Pulmonary artery endothelial cell (primary cell): ENCODE measurements around the gene ABHD16B. TPM values are rescaled to one million over a fixed set of nuclear protein-coding genes. Genes with fewer than 3 reads are reported as not detected.
"Not testable (repeated sequence)": the region's sequence is repeated elsewhere in the genome, so short reads cannot be mapped to it uniquely, and the experiment has no call there.

Experiments used
- DNase-seq: peaks from one replicate; pipeline ENCODE4 v3.0.0-alpha.2; 2011; ENCODE audit warnings: low read depth, low spot score
- total RNA-seq: library from RNA; depleted of rRNA; stranded (reverse); fragments of >200 nt; gene quantifications from 2 replicates; pipeline ENCODE4 v1.2.3, GENCODE V29; 2014

ABHD16B gene
- total RNA-seq, 1 donor from 2014 or later = not detected

DNA sequence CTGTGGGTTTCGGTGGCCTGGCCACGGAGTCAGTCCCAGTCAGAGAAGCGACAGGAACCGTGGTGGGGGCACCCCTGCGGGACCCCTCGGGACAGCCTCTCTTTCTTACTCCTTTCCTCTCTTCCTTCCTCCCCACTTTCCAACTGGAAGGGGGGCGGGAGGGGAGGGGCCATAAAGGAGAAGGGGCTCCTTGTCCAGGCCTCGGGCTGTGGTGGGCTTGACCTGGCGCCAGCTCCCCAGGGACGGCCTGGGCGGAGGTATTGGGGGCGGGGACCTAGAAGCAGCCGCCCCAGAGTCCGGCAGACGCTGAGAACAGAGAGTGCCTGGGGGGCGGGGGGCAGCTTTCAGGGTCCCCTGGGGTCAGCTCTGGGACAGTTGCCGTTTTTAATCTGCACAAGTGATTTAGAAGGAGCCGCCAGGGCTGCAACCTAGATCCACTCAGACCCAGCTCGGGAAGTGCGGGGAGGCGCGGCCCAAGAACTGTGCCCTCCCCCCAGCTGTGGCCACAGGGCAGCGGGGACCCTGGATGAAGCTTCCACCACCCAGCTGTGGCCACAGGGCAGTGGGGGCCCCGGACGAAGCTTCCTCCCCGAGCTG lies 6.4 kb upstream of the ABHD16B start:
- DNase-seq = no peak

- no peak for DNase-seq
Measured at GRCh38 chr20:63855363-63856097, 5.8 kb upstream of the ABHD16B start.

DNA sequence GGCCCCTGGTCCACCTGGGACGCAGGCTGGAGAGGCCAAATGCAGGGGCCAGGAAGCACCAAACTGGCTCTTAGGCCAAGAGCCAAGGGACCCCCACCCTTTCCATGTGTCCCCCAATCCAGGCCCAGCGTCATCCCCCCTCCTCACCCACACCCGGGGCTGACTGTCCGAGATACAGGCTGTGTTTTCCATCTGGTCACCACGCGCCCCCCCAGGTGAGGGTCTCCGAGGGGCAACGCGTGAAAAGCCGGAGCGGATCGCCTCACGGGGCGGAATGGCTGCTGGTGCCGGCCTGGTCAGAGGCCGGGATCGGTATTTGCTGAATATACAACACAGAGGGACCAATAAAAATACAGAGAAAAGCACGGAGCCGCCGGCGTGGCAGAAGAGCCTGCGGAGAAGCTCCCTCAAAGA lies 5.2 kb upstream of the ABHD16B start:
- no peak for DNase-seq

GRCh38 chr20:63857764-63858392 lies 3.4 kb upstream of the ABHD16B start:
- no peak for DNase-seq

DNA sequence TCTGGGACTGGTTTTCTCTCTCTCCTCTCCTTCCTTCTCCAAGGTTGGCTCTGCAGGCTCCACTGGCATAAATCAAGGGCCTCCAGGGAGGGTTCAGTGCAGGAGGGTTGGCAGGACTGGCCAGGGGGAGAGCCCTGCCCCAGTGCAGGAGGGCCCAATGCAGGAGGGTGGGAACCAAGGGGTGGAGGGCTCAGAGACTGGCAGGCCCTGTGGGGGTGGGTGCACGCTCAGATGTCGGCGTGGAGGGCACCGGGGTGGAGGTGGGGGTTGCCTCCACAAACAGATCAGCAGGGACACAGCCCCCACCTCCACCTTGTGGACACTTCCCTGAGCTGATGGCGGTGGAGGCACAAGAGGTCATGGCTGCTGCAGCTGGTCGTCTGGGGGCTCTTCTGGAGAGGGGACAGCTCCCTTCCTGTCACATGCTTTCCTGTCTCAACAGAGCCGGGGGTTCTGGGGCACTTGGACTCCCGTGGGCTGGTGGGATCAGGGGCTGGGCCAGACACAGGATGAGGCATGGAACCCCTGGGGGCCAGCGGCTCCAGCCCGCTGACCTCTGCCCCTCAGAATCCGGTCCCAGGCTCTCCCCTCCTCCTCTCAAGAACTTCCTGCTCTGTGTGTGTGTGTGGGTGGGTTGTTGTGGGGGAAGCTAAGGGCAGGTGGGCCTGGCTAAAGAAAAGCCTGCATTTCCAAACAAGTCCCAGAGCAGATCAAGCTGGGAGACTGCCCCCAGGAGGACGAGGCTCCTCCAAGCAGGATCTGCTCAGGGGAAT lies 2.7 kb upstream of the ABHD16B start:
- peak; percentile 30 for DNase-seq

- no peak for DNase-seq
Measured at GRCh38 chr20:63859166-63859699, 2.1 kb upstream of the ABHD16B start.

DNA sequence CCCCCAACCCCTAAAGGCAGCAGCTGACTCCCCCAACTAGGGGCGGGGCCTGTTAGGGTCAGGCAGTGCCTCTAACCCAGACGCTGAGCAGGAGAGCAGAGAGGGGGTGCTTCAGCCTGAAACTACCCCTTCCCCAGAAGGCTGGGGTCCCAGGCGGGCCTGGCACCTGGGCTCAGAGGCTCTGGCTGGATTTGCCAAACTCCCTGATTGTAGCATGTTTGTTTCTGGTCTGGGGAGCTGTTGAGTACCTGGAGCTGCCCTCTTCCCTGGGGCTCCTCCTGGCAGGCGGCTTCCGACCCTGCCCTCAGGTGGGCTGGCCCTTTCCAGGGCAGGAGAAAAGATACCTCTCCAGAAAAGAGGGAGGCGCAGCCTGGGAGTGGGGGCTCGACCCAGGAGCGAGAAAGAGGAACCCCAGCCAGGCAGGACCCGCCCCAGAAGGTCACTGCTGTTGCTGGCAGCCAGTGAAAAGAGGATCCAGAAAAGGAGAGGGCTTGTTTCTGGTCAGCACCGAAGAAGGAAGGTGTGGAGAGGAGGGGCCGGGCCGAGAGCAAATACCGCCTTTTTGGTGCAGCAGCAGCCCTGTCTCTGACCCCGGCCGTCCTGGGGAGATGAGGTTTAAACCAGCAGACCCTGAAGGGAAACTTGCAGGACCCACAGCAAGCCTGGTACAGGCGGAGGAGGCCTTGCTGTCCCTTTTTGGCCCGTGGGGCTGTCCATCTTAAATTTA lies 810 bp upstream of the ABHD16B start:
- DNase-seq = no peak

DNA sequence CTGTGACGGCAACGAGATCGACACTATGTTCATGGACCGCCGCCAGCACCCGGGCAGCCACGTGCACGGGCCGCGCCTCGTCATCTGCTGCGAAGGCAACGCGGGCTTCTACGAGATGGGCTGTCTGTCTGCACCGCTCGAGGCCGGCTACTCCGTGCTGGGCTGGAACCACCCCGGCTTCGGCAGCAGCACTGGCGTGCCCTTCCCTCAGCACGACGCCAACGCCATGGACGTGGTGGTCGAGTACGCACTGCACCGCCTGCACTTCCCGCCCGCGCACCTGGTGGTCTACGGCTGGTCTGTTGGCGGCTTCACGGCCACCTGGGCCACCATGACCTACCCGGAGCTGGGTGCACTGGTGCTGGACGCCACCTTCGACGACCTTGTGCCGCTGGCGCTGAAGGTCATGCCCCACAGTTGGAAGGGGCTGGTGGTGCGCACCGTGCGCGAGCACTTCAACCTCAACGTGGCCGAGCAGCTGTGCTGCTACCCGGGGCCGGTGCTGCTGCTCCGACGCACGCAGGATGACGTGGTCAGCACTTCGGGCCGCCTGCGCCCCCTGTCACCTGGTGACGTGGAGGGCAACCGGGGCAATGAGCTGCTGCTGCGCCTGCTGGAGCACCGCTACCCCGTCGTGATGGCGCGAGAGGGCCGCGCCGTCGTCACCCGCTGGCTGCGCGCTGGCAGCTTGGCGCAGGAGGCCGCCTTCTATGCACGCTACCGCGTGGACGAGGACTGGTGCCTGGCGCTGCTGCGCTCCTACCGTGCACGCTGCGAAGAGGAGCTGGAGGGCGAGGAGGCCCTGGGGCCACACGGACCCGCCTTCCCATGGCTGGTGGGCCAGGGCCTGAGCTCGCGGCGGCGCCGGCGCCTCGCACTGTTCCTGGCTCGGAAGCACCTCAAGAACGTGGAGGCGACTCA lies 943 bp downstream of the ABHD16B start:
- no peak for DNase-seq

- no peak for DNase-seq
Measured at GRCh38 chr20:63863021-63863797, 1.9 kb downstream of the ABHD16B start.

DNA sequence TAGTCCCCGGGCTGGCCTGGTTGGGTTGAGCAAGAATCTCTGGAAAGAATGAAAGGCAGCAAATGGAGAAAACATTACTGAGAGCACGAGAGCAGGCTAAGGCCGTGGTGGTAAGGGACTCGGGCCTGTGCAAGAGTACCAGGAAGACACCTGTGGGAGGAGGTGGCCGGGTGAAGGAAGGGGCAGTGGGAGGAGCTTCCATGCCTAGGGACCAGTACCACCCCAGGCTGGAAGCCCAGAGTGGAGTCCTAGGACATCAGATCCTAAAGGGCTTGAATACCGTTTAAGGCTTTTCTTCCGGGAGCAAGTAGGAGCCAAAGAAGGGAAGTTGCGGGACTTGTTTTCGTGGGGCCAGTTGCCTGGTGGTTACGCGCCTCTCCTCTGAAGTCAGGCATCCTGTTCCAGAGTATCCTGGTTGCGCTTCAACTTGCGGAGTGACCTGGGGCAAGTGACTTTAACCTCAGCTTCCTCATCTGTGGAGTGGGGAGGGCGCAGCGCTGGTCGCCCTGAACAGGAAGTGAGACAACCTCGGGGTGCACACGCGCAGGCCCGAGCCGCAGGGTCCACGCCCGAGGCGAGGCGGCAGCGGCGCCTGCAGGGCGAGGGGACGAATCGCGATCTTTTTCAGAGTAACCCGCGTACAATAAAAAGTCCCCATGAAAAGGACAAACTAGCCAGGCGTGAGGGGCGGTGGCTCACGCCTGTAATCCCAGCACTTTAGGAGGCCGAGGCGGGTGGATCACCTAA lies 2.7 kb downstream of the ABHD16B start:
- peak; percentile 45 for DNase-seq

- no peak for DNase-seq
Measured at GRCh38 chr20:63864545-63864977, 3.3 kb downstream of the ABHD16B start.

GRCh38 chr20:63864978-63865640 lies 3.8 kb downstream of the ABHD16B start, which contains the start of gene TPD52L2:
Gene TPD52L2, plus strand, starts transcription at chr20:63865270. Its CDS starts 96 bp downstream, at chr20:63865366.
- peak; percentile 96 for DNase-seq

DNA sequence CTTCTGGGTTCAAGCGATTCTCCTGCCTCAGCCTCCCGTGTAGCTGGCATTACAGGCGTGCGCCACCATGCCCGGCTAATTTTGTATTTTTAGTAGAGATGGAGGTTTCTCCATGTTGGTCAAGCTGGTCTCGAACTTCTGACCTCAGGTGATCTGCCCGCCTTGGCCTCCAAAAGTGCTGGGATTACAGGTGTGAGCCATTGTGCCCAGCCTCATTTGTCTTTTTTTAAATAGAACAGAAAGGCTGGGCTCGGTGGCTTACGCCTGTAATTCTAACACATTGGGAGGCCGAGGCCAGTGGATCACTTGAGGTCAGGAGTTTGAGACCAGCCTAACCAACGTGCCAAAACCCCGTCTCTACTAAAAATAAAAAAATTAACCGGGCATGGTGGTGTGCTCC lies 5.7 kb downstream of the ABHD16B start:
- not testable (repeated sequence) for DNase-seq

- no peak for DNase-seq
Measured at GRCh38 chr20:63868264-63868663, 7.0 kb downstream of the ABHD16B start.

- peak; percentile 87 for DNase-seq
Measured at GRCh38 chr20:63873477-63873971, 12.2 kb downstream of the ABHD16B start.

DNA sequence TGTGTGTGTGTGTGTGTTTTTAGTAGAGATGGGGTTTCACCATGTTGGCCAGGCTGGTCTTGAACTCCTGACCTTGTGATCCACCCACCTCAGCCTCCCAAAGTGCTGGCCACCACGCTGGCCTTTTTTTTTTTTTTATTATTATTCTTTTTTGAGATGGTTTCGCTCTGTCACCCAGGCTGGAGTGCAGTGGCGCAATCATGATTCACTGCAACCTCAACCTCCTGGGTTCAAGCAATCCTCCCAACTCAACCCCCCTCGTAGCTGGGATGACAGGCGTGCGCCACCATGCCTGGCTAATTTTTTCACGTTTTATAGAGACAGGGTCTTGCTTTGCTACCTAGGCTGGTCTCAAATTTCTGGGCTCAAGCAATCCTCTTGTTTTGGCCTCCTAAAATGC lies 12.9 kb downstream of the ABHD16B start:
- not testable (repeated sequence) for DNase-seq

- no peak for DNase-seq
Measured at GRCh38 chr20:63876489-63877036, 15.3 kb downstream of the ABHD16B start.
